IPS-NIHi7 (cell line): Measurements from ENCODE around the gene CSTB.

Experiments
- DNase-seq: peaks from one replicate; pipeline ENCODE4 v3.0.0; 2012; ENCODE audit warnings: mixed read lengths; ENCODE audit errors: extremely low spot score

The CSTB gene

GRCh38 chr21:43789276-43790009 lies 13.3 kb upstream of the CSTB start, which contains the start of gene RRP1:
TSS of gene RRP1 (plus strand) at chr21:43789577. CDS start at chr21:43789630, 53 bp downstream.
- DNase-seq = peak; percentile 97

GRCh38 chr21:43786807-43787440 lies 10.8 kb upstream of the CSTB start:
- no peak for DNase-seq

- no peak for DNase-seq
Measured at GRCh38 chr21:43786300-43786806, 10.2 kb upstream of the CSTB start.

- DNase-seq = no peak
Measured at GRCh38 chr21:43785134-43785533, 9.0 kb upstream of the CSTB start.

GRCh38 chr21:43783098-43783700 lies 7.1 kb upstream of the CSTB start:
- DNase-seq = no peak

- DNase-seq = no peak
Measured at GRCh38 chr21:43782431-43783097, 6.5 kb upstream of the CSTB start.

GRCh38 chr21:43781846-43782245 lies 5.7 kb upstream of the CSTB start:
- DNase-seq = no peak

- DNase-seq = no peak
Measured at GRCh38 chr21:43779660-43780059, 3.6 kb upstream of the CSTB start.

- no peak for DNase-seq
Measured at GRCh38 chr21:43778469-43779335, 2.6 kb upstream of the CSTB start.

GRCh38 chr21:43777953-43778352 lies 1.8 kb upstream of the CSTB start:
- no peak for DNase-seq

GRCh38 chr21:43775190-43775589 lies 918 bp downstream of the CSTB start:
- DNase-seq = no peak

GRCh38 chr21:43774163-43774562 lies 1.9 kb downstream of the CSTB start:
- DNase-seq = no peak

GRCh38 chr21:43772425-43772821 lies 3.7 kb downstream of the CSTB start:
- DNase-seq = no peak

GRCh38 chr21:43771698-43772424 lies 4.2 kb downstream of the CSTB start:
- DNase-seq = no peak

GRCh38 chr21:43771199-43771675 lies 4.9 kb downstream of the CSTB start:
- no peak for DNase-seq

GRCh38 chr21:43770066-43770655 lies 5.9 kb downstream of the CSTB start:
- DNase-seq = no peak

GRCh38 chr21:43769325-43769958 lies 6.7 kb downstream of the CSTB start:
- DNase-seq = no peak

GRCh38 chr21:43768868-43769167 lies 7.3 kb downstream of the CSTB start:
- no peak for DNase-seq

- DNase-seq = peak; percentile 40
Measured at GRCh38 chr21:43767984-43768867, 7.9 kb downstream of the CSTB start.
